Bronchial epithelial cell (primary cell): Measurements from ENCODE around the gene HIVEP1. TPM values are rescaled to one million over a fixed set of nuclear protein-coding genes. Genes with fewer than 3 reads are reported as not detected.

Experiments used
- DNase-seq: peaks from one replicate; pipeline ENCODE4 v3.0.0-alpha.2; 2010; ENCODE audit warnings: low read depth
- FAIRE-seq: peaks from 2 replicates; lab custom pipeline; 2011; peaks lifted over from hg19 to GRCh38; lab: Jason Lieb, UNC
- H3K27me3 ChIP-seq: 2 replicates; pipeline ENCODE4 v1.5.1; 2011; ENCODE audit warnings: low read length; ENCODE audit not compliant: control insufficient read depth, insufficient read depth
- H3K36me3 ChIP-seq: 2 replicates; pipeline ENCODE4 v1.5.1; 2011; ENCODE audit warnings: low read length; ENCODE audit not compliant: control insufficient read depth, insufficient read depth
- H3K4me3 ChIP-seq: 2 replicates; pipeline ENCODE4 v1.5.1; 2011; ENCODE audit warnings: mild to moderate bottlenecking, low read depth, low read length, control low read depth
- total RNA-seq: library from RNA; depleted of rRNA; stranded (reverse); fragments of >200 nt; gene quantifications from 2 replicates; pipeline ENCODE4 v1.2.1, GENCODE V29; 2014
- TF ChIP-seq, protein P1 (sequence below): IDR thresholded peaks from 2 replicates; pipeline ENCODE4 v1.5.1; 2011; ENCODE audit warnings: mild to moderate bottlenecking, moderate library complexity, low read length, control low read depth, inconsistent platforms; ENCODE audit not compliant: insufficient read depth, severe bottlenecking

HIVEP1 gene
- total RNA-seq, 1 donor from 2014 or later = 6.8 TPM

DNA sequence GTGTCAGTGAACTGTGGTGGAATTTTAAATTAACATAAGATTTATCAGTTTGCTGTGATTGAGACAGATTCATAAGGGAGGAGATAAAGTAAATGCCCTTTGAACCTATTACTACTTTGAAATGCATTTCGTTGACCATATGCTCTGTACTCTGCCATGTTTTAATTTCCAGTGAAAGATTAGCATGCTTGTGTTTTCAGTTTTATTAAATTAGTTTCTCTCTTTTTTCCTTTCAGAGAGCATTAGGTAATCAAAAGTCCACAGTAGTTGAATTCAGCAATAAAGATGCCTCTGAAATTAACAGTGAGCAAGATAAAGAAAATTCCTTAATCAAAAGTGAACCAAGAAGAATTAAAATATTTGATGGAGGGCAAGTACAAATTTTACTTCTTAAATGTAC lies 117.4 kb downstream of the HIVEP1 start:
- H3K4me3 ChIP-seq = no peak overlapping the region
- TF ChIP-seq, protein P1, sequence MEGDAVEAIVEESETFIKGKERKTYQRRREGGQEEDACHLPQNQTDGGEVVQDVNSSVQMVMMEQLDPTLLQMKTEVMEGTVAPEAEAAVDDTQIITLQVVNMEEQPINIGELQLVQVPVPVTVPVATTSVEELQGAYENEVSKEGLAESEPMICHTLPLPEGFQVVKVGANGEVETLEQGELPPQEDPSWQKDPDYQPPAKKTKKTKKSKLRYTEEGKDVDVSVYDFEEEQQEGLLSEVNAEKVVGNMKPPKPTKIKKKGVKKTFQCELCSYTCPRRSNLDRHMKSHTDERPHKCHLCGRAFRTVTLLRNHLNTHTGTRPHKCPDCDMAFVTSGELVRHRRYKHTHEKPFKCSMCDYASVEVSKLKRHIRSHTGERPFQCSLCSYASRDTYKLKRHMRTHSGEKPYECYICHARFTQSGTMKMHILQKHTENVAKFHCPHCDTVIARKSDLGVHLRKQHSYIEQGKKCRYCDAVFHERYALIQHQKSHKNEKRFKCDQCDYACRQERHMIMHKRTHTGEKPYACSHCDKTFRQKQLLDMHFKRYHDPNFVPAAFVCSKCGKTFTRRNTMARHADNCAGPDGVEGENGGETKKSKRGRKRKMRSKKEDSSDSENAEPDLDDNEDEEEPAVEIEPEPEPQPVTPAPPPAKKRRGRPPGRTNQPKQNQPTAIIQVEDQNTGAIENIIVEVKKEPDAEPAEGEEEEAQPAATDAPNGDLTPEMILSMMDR = no peak
- FAIRE-seq (no peak), DNase-seq (no peak)
- no peaks in the 10 kb centered on the region for H3K36me3 ChIP-seq
- no peaks in the 10 kb centered on the region for H3K27me3 ChIP-seq

DNA sequence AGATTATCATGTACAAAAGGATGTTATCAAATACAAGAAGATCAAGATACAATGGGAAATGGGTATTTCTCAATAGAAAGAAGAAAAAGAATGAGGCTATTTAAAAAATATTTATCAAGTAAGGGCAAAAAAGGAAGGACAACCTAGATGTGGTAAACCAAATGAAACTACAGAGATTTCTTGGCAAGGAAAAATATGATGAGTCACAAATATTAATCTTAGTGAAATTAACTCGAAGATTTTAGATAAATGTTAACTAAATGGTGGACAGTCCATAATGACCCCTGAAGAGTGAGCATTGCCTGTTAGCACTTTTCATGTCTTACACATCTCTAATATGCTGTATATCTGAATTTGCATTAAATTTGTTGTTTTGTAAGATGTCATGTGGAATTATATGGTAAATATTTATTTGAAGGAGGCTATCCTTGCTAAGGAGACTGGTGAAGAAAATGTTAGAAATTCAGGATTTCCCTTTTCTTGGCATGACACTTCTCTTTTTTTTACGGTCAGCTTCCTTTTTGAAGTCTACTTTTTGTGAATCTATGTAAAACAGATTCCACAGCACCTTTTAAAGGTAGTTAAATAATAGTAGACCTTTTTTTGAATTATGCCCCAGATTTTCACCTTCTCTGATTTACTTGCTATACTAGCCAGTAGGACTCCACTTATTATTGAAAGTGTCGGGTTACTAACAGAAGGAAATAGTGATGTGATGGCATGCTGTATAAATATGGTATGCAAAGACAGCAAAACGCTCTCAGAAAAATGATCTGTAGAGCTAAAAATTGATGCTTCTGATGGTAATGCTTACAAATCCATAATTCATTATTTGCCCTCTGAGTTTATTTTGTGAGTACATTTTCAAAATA lies 120.5 kb downstream of the HIVEP1 start:
- Histone ChIP-seq H3K27me3 (no peaks in the 10 kb centered on the region), H3K4me3 (no peak overlapping the region), H3K36me3 (no peaks in the 10 kb centered on the region)
- FAIRE-seq (no peak), DNase-seq (no peak)
- TF ChIP-seq, protein P1 = no peak

DNA sequence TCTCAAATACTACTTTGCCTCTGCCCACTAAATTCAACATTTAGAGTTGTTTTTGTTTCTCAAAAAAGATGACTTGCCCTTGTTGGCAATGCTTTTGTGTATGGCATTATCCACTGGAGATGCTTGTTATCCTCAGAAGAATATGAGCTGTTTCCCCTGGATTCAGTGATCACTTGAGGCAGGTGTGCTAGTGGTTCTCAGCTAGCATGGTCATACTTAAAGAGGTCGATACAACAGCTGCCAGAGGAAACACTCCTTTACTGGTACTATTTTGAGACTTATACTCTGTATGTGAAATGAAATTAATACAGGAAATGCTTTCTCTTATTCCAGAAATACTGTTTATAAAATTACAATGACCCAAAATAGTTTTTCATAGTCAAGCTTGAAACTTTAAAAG lies 122.5 kb downstream of the HIVEP1 start:
- no peak for FAIRE-seq
- DNase-seq = no peak
- Histone ChIP-seq H3K36me3 (peaks cover 9% of the 10 kb centered on the region), H3K27me3 (no peaks in the 10 kb centered on the region), H3K4me3 (no peak overlapping the region)
- TF ChIP-seq, protein P1 = no peak

DNA sequence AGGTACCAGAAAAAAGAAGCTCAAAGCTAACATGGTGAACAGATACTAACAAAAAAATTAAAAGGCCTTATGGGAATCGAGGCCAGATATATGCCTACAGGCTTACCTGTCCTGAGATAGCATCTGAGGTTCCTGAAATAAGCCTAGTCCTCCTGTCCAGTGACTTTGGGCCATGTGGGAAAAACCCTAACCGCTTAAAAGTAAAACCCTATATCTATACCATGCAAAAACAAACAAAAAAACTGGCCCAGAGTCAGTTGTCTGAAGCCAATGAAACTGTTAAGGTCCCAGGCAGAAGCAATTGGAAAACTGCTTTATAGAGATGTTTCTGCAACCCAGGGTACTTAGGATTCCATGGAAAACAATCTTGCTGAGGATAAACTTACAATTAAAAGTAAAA lies 122.9 kb downstream of the HIVEP1 start:
- FAIRE-seq = no peak

DNA sequence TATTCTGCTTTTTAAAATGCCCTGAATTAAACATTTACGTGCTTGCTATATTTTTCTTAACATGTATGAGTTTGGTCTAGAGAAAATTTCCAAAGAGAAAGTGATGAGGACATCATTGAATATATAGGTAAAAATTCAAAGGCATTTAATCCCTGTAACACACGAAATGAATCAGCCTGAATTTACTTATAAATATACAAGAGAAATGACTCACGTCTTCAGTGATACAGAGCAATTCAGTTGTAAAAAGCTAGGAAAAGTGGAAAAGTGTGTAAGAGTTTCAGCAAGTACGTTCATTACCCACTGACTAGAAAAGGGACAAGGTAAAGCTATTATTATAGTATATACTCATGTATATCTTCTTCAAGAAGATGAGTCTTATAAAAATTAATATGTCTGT lies 124.8 kb downstream of the HIVEP1 start:
- Histone ChIP-seq H3K36me3 (peaks cover 13% of the 10 kb centered on the region), H3K4me3 (no peak overlapping the region), H3K27me3 (no peaks in the 10 kb centered on the region)
- peak; percentile 63 for DNase-seq
- TF ChIP-seq, protein P1 = no peak
- FAIRE-seq = no peak

More for the DNA sequence above, 122.9 kb downstream of the HIVEP1 start:
- Histone ChIP-seq H3K4me3 (no peak overlapping the region), H3K27me3 (no peaks in the 10 kb centered on the region), H3K36me3 (peaks cover 13% of the 10 kb centered on the region)
- TF ChIP-seq, protein P1 = no peak
- DNase-seq = no peak

DNA sequence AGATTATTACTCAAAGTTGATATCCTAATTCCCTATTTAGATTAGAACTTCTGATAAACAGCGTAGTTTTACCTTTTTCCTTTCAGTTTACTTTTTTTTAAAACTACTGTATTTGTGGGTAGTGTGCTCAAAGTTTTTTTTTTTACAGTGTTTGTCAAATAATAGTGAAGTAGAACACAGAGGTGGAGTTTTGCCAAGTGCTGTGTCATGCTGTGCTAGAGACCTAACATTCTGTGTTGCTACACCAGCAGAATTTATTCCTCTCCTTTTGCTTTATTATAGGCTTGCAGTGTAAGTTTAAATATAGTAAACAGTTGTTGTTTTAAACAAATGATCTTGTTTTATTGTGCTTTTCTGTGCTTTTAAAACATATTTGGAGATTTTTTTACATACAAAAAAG lies 125.4 kb downstream of the HIVEP1 start:
- TF ChIP-seq, protein P1 = no peak
- H3K27me3 ChIP-seq = no peaks in the 10 kb centered on the region
- no peak for FAIRE-seq
- peak; percentile 56 for DNase-seq
- H3K36me3 ChIP-seq = peaks cover 13% of the 10 kb centered on the region
- no peak overlapping the region for H3K4me3 ChIP-seq
